Thyroid gland (tissue), 4 donors: ENCODE results near the gene HOTAIR. TPM values are rescaled to one million over a fixed set of nuclear protein-coding genes. Genes with fewer than 3 reads are reported as not detected.

Source experiments
- DNase-seq, 2 donors: peaks; one replicate each; pipeline ENCODE4 v3.0.0-alpha.2; 2019
- H3K27ac ChIP-seq, 3 donors: fragments of 200-600 bp; sonication (generic); 1 replicate in 2 of 3; 2 replicates in 1 of 3; pipeline ENCODE4 v1.5.1; 2016 to 2019; ENCODE audit warnings: mild to moderate bottlenecking in 1 of 3, moderate library complexity in 1 of 3
- H3K27me3 ChIP-seq: fragments of 200-600 bp; sonication (generic); one replicate; pipeline ENCODE4 v1.5.1; 2019
- H3K36me3 ChIP-seq, 2 donors: fragments of 200-600 bp; sonication (generic); one replicate each; pipeline ENCODE4 v1.5.1; 2016 to 2019
- H3K4me1 ChIP-seq, 2 donors: fragments of 200-600 bp; sonication (generic); one replicate each; pipeline ENCODE4 v1.5.1; 2017 to 2019
- H3K4me3 ChIP-seq, 3 donors: fragments of 200-600 bp; sonication (generic); replicated peaks in 1 of 3; 1 replicate in 2 of 3; 2 replicates in 1 of 3; pipeline ENCODE4 v1.5.1; 2016; ENCODE audit warnings: mild to moderate bottlenecking in 1 of 3
- H3K9me3 ChIP-seq: fragments of 200-600 bp; sonication (generic); one replicate; pipeline ENCODE4 v1.5.1; 2017
- POLR2A ChIP-seq, 2 donors: fragments of 450-650 bp; IDR thresholded peaks; one replicate each; pipeline ENCODE4 v1.6.1; 2017; ENCODE audit warnings: antibody characterized with exemption in 2 of 2, mild to moderate bottlenecking in 2 of 2, moderate library complexity in 1 of 2
- WGBS, 2 donors: methylation state at CpG; one replicate each; pipeline ENCODE4 v1.1.5; 2017; 5-methylcytosine and 5-hydroxymethylcytosine counted together
- intact Hi-C: fragments of 100-400 bp; cut with DNase I; formaldehyde crosslinking; loops from one replicate; pipeline ENCODE4 v1.15.1; 2023
- total RNA-seq, 4 donors: library from RNA; depleted of rRNA; stranded (reverse); fragments of >200 nt; gene quantifications; one replicate each; pipeline ENCODE4 v1.2.3, GENCODE V29; 2016
- TF ChIP-seq, protein P1 (sequence below), 6 experiments: fragments of 200-600 bp in 3 of 6; fragments of 450-650 bp in 3 of 6; sonication (generic) in 3 of 6; IDR thresholded peaks; one replicate each; pipeline ENCODE4 v1.5.1; 2016 to 2019; ENCODE audit warnings: antibody characterized with exemption in 6 of 6, mild to moderate bottlenecking in 2 of 6, inconsistent platforms in 1 of 6, moderate library complexity in 1 of 6

HOTAIR gene
- total RNA-seq, 4 donors from 2014 or later, result not detected

DNA sequence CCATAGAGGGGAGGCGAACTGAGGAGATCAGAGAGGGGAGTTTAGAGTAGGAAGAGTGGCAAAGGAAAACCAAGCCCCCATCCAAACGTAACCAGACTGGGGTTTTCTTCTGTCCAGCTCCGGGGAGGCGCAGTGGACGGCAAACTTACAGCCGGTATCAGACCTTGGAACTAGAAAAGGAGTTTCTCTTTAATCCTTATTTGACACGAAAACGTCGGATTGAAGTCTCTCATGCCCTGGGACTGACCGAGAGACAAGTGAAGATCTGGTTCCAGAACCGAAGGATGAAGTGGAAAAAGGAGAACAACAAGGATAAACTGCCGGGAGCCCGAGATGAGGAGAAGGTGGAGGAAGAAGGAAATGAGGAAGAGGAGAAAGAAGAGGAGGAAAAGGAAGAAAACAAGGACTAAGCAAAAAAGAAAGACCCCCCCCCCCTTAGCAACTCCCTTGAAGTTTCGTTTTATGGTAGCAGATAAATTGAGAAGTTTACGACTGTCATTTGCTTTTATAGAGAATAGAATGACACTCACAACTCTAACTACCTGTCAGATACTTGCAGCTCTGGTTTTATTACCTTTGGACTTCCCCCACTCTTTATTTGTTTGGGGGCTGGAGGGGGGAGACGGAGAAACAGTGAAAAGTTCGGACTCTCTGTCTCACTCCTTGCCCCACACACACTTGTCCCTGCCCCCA, 36.4 kb upstream of the HOTAIR start:
- H3K9me3 ChIP-seq, result no peaks in the 10 kb centered on the region
- H3K36me3 ChIP-seq, result no peaks in the 10 kb centered on the region
- H3K27ac ChIP-seq, result no peak overlapping the region
- H3K4me1 ChIP-seq, result peaks cover 0 to 16% of the 10 kb centered on the region in 2 donors
- no peak for DNase-seq
- H3K4me3 ChIP-seq, result no peak overlapping the region
- intact Hi-C loops, result no loop called here
- WGBS, 2 donors, result 7 to 10% methylated on average over 17 of the region's 17 CpGs
- peaks cover 69% of the 10 kb centered on the region for H3K27me3 ChIP-seq
- TF ChIP-seq POLR2A (IDR thresholded peaks at IDR 0.05), result no peak
- TF ChIP-seq, protein P1, sequence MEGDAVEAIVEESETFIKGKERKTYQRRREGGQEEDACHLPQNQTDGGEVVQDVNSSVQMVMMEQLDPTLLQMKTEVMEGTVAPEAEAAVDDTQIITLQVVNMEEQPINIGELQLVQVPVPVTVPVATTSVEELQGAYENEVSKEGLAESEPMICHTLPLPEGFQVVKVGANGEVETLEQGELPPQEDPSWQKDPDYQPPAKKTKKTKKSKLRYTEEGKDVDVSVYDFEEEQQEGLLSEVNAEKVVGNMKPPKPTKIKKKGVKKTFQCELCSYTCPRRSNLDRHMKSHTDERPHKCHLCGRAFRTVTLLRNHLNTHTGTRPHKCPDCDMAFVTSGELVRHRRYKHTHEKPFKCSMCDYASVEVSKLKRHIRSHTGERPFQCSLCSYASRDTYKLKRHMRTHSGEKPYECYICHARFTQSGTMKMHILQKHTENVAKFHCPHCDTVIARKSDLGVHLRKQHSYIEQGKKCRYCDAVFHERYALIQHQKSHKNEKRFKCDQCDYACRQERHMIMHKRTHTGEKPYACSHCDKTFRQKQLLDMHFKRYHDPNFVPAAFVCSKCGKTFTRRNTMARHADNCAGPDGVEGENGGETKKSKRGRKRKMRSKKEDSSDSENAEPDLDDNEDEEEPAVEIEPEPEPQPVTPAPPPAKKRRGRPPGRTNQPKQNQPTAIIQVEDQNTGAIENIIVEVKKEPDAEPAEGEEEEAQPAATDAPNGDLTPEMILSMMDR (IDR thresholded peaks at IDR 0.05), result no peak

DNA sequence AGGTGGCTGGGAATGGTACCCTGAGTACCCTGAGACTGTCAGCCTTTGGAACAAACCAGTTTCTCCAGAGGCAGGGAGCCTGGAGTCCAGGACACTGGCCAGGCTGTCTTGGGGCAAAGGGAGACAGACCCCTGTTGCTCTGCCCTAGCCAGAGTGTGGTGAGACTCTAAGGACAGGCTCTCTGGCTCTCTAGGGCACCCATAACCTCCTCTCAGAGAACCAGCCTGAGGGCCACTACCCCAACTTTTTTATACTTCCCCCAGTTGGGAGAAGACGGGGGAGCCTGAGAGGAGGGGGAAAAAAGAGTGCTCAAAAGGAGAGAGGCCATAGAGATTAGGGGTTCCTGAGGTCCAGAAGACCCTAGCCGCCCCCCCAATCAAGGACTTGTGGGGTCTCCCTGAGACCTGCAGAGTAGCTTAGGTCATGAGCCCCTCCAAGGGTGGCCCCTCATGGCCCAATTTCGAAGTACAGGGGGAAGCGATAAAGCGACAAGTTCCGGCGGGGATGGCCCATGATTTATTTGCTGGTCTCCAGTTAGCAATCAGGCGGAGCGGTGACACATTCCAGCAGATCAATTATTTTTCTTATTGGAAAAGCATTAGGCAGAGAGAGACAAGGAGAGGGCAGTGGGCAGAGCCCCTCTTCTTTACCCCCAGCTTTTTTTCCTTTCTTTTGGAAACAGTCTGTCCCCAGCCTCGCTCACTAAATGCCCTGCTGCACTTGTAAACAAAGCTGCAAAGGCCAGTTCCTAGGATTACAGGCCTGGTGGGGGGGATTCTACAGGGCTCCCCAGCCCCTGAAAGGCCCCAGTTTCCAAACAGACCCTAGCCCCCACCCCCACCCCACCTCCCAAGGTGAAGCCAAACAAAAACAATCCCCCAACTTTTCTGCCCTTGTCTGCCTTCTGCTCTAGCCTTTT, 35.6 kb upstream of the HOTAIR start:
- Histone ChIP-seq H3K27me3 (peaks cover 65% of the 10 kb centered on the region), H3K4me1 (peaks cover 0 to 22% of the 10 kb centered on the region in 2 donors), H3K36me3 (no peaks in the 10 kb centered on the region), H3K27ac (no peak overlapping the region), H3K4me3 (no peak overlapping the region), H3K9me3 (no peaks in the 10 kb centered on the region)
- no peak for DNase-seq
- TF ChIP-seq, protein P1 (IDR thresholded peaks at IDR 0.05), result no peak
- TF ChIP-seq POLR2A (IDR thresholded peaks at IDR 0.05), result no peak
- intact Hi-C loops, result no loop called here
- WGBS, 2 donors, result 13 to 30% methylated on average over 10 of the region's 10 CpGs

DNA sequence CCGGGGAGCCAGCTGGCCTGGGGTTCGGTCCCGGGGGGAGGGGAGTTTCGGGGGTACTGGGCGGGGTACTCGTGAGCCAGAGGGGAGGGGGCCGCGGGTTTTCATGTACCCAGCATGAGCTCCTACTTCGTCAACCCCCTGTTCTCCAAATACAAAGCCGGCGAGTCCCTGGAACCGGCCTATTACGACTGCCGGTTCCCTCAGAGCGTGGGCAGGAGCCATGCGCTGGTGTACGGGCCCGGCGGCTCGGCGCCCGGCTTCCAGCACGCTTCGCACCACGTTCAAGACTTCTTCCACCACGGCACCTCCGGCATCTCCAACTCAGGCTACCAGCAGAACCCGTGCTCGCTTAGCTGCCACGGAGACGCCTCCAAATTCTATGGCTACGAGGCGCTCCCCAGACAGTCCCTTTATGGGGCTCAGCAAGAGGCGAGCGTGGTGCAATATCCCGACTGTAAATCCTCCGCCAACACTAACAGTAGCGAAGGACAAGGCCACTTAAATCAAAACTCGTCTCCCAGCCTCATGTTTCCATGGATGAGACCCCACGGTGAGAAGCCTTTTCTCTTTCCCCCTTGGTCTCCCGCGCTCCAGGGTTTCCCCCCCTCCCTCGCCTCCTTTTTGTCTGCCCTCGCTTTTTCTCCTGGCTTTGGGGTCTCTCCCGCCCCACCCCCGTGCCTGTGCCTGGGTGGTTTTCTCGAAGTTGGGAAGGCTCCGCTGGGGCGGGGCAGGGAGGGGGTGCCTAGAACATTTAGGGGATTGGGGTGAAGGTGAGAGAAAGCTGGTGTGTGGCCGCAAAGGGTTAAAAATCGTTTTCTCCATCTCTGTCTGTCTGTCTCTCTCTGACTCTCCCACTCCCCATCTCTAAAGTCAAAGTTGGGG, 34.7 kb upstream of the HOTAIR start:
- Histone ChIP-seq H3K27ac (no peak overlapping the region), H3K27me3 (peaks cover 64% of the 10 kb centered on the region), H3K36me3 (no peaks in the 10 kb centered on the region), H3K4me3 (no peak overlapping the region), H3K9me3 (no peaks in the 10 kb centered on the region), H3K4me1 (peaks cover 0 to 20% of the 10 kb centered on the region in 2 donors)
- no peak for DNase-seq
- TF ChIP-seq, protein P1 (IDR thresholded peaks at IDR 0.05), result no peak
- no peak for TF ChIP-seq POLR2A (IDR thresholded peaks at IDR 0.05)
- intact Hi-C loops, result loop anchor here (5.0 kb wide), 1 partner anchor 193 kb away; no protein-coding TSS in a partner anchor
- 4% methylated on average over 40 to 47 of the region's 51 CpGs for whole genome bisulfite sequencing, 2 donors

GRCh38 chr12:54008260-54008552, 33.5 kb upstream of the HOTAIR start:
- Histone ChIP-seq H3K27ac (no peak overlapping the region), H3K4me3 (no peak overlapping the region), H3K36me3 (no peaks in the 10 kb centered on the region), H3K4me1 (peaks cover 0 to 19% of the 10 kb centered on the region in 2 donors), H3K9me3 (no peaks in the 10 kb centered on the region), H3K27me3 (peaks cover 66% of the 10 kb centered on the region)
- TF ChIP-seq, protein P1 (IDR thresholded peaks at IDR 0.05), result no peak
- no peak for TF ChIP-seq POLR2A (IDR thresholded peaks at IDR 0.05)
- no peak for DNase-seq
- intact Hi-C loops, result loop anchor here (5.0 kb wide), 1 partner anchor 194 kb away; no protein-coding TSS in a partner anchor
- 14 to 25% methylated on average over 2 of the region's 2 CpGs for WGBS, 2 donors
